Ascending aorta (tissue), 2 donors: ENCODE results near the gene CD180. TPM values are rescaled to one million over a fixed set of nuclear protein-coding genes. Genes with fewer than 3 reads are reported as not detected.

Source experiments
- DNase-seq, 2 donors: peaks; one replicate each; pipeline ENCODE4 v3.0.0-alpha.2; 2019; ENCODE audit warnings: low spot score in 2 of 2
- H3K27ac ChIP-seq, 2 donors: fragments of 200-600 bp; sonication (generic); one replicate each; pipeline ENCODE4 v1.5.1; 2016 to 2017; ENCODE audit warnings: mild to moderate bottlenecking in 1 of 2
- H3K27me3 ChIP-seq: fragments of 200-600 bp; sonication (generic); one replicate; pipeline ENCODE4 v1.5.1; 2017
- H3K36me3 ChIP-seq, 2 donors: fragments of 200-600 bp; sonication (generic); one replicate each; pipeline ENCODE4 v1.5.1; 2016
- H3K4me1 ChIP-seq, 2 donors: fragments of 200-600 bp; sonication (generic); one replicate each; pipeline ENCODE4 v1.5.1; 2016 to 2017; ENCODE audit warnings: mild to moderate bottlenecking in 1 of 2
- H3K4me3 ChIP-seq, 2 donors: fragments of 200-600 bp; sonication (generic); one replicate each; pipeline ENCODE4 v1.5.1; 2016 to 2017; ENCODE audit warnings: mild to moderate bottlenecking in 1 of 2
- H3K9me3 ChIP-seq, 2 donors: fragments of 200-600 bp; sonication (generic); one replicate each; pipeline ENCODE4 v1.5.1; 2016
- CTCF ChIP-seq, 3 experiments: fragments of 200-600 bp in 2 of 3; fragments of 450-650 bp in 1 of 3; sonication (generic) in 2 of 3; IDR thresholded peaks; one replicate each; pipeline ENCODE4 v1.5.1; 2016 to 2019; ENCODE audit warnings: antibody characterized with exemption in 3 of 3, mild to moderate bottlenecking in 1 of 3, moderate library complexity in 1 of 3
- intact Hi-C: fragments of 100-400 bp; cut with DNase I; formaldehyde crosslinking; loops from one replicate; pipeline ENCODE4 v1.15.1; 2023
- total RNA-seq: library from RNA; depleted of rRNA; stranded (reverse); fragments of >200 nt; gene quantifications from one replicate; pipeline ENCODE4 v1.1.0, GENCODE V29; 2016

CD180 gene
- total RNA-seq, 1 donor from 2014 or later, result 2.3 TPM

DNA sequence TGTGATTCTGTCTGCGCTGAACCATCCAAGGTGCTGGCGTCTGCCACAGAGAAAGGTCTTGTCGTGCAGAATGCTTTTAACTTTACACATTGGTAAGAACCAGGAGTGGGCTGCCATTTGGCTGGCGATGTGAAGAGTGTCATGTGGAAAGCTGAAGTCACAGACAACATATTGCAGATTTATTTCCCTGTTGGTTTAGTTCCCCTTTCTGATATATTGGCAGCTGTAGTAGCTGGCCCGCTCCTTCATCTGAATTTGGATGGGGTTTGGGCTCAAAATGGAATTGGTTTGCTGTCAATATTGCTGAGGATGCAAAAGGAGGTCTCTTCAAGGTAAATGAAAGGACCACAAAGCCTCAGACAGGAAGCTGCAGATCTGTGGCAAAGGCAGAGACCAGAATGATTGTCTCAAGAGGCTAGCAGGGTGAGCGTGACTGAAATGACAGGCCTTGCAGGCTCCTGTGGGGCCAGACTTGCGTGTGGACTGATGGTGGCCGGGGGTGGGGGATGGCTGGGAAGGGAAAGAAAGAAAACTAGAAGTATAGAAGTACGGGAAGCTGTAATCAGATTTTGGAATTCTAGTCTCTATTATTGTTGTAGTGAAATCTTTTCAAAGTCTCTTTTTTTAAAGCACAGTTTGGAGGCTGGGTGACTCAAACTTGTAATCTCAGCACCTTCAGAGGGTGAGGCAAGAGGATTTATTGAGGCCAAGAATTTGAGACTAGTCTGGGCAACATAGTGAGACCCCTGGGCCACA lies 25.1 kb upstream of the CD180 start:
- Histone ChIP-seq H3K9me3 (no peaks in the 10 kb centered on the region), H3K4me3 (no peak overlapping the region), H3K4me1 (no peaks in the 10 kb centered on the region), H3K27ac (no peak overlapping the region), H3K27me3 (no peaks in the 10 kb centered on the region), H3K36me3 (no peaks in the 10 kb centered on the region)
- DNase-seq, result no peak
- intact Hi-C loops, result no loop called here
- no peak for TF ChIP-seq CTCF (IDR thresholded peaks at IDR 0.05)

GRCh38 chr5:67216564-67216963 lies 20.0 kb upstream of the CD180 start:
- no peaks in the 10 kb centered on the region for H3K9me3 ChIP-seq
- H3K4me3 ChIP-seq, result no peak overlapping the region
- no peaks in the 10 kb centered on the region for H3K27me3 ChIP-seq
- peak overlapping the region; percentile 48 to 80 for H3K27ac ChIP-seq
- no peak for TF ChIP-seq CTCF (IDR thresholded peaks at IDR 0.05)
- no peak for DNase-seq
- intact Hi-C loops, result no loop called here
- H3K4me1 ChIP-seq, result peaks cover 3 to 15% of the 10 kb centered on the region in 2 donors
- no peaks in the 10 kb centered on the region for H3K36me3 ChIP-seq

DNA sequence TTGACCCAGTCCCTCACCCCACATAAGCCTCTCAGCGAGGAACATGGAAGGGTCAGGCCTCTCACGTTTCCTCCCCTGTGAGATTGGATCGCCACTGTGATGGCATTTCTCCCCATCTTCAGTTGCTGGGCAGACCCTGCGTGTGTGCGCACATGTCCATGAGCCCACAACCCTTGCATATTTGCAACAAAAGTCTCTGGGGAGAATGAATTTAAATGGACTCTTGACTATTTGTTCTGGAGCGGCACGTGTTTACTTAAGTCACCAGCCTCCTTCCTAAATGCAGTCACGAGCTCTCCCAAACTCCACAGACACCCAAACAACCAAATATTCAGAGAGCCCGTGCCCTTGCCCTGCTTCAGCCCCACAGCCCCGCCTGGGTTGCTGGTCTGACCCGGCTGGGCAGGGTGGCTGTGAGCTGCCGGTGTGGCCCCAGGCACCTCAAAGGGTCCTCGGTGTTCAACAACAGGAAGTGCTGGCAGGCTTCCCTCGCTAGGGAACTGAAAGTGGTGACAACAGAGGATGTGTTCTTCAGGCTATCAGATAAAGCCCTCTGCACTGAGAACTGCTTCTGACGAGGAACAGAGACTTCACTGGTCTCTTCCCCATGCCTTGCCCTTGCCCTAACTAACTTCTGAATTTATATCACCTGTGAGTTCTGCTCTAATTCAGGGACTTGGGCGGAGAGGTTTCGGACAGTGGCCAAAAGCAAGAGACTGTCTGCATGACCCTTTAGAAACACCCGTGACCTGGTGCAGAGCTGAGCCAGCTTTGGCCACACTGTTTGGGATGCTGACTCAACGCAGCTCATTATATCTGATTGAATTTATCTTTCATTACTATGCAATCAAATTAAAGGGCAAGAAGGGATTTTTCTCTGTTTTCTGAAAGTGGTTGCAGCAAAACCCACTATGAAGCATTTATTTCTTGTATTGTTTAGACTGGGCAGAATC lies 19.2 kb upstream of the CD180 start:
- peak; percentile 70 to 86 for DNase-seq
- Histone ChIP-seq H3K4me3 (peak overlapping the region; percentile 3 to 37), H3K36me3 (no peaks in the 10 kb centered on the region), H3K9me3 (no peaks in the 10 kb centered on the region), H3K4me1 (peaks cover 3 to 15% of the 10 kb centered on the region in 2 donors), H3K27ac (peak overlapping the region; percentile 48 to 80), H3K27me3 (no peaks in the 10 kb centered on the region)
- intact Hi-C loops, result no loop called here
- TF ChIP-seq CTCF (IDR thresholded peaks at IDR 0.05), result no peak

DNA sequence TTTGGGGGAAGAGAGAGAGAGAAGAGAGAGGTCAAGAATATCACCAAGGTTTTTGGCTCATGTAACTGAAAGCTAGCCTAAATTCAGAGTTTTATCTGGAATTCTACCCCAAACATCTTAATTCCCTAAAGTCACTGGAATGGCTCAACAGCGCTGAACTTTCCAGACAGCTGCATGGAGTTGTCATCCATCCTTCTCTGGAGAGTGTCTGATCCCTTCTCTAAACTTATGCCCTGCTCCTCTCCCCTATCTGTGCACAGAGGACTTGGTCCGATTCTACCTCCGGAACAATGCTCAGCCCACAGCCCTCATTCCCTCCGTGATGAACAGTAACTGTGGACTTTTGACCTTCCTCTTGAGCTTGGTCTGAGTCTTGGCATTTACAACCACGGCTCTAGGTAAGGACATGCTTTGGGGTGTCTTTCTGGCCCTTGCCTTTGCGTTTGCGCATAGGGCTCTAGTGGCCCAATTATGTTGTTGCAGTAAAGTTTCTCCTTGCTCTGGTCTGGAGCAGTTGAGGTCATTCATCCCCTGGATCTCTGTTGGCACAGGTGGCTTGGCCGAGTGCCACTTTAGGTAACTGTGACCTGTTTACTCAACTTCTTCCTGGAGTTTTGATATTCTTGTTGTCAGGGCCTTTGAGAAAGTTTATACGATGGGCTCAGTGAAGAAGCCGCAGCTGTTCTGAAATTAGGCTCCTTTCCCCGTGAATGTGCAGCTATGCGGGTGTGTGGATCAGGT lies 18.3 kb upstream of the CD180 start:
- H3K4me3 ChIP-seq, result no peak overlapping the region
- intact Hi-C loops, result no loop called here
- DNase-seq, result no peak
- peaks cover 3 to 15% of the 10 kb centered on the region in 2 donors for H3K4me1 ChIP-seq
- H3K36me3 ChIP-seq, result no peaks in the 10 kb centered on the region
- TF ChIP-seq CTCF (IDR thresholded peaks at IDR 0.05), result no peak
- no peaks in the 10 kb centered on the region for H3K9me3 ChIP-seq
- no peaks in the 10 kb centered on the region for H3K27me3 ChIP-seq
- peak overlapping the region; percentile 48 to 80 for H3K27ac ChIP-seq

GRCh38 chr5:67214036-67214435 lies 17.4 kb upstream of the CD180 start:
- H3K4me1 ChIP-seq, result peaks cover 3 to 16% of the 10 kb centered on the region in 2 donors
- H3K27me3 ChIP-seq, result no peaks in the 10 kb centered on the region
- DNase-seq, result no peak
- no peak overlapping the region for H3K4me3 ChIP-seq
- TF ChIP-seq CTCF (IDR thresholded peaks at IDR 0.05), result no peak
- no peak overlapping the region for H3K27ac ChIP-seq
- H3K9me3 ChIP-seq, result no peaks in the 10 kb centered on the region
- intact Hi-C loops, result no loop called here
- no peaks in the 10 kb centered on the region for H3K36me3 ChIP-seq
